T-cell (primary cell): ENCODE measurements around the gene GNG14. TPM values are rescaled to one million over a fixed set of nuclear protein-coding genes. Genes with fewer than 3 reads are reported as not detected.
A peak's percentile ranks its signal among the peaks of the same experiment; 100 is the strongest.

Experiments used
- ATAC-seq, 4 experiments: fragments of 200-7000 bp in 3 of 4; fragments of 150-1000 bp in 1 of 4; cut with Tn5 transposase; replicated peaks in 1 of 4; 1 replicate in 3 of 4; 2 replicates in 1 of 4; pipeline ENCODE4 v1.10.0; 2021; ENCODE audit warnings: moderate library complexity in 3 of 4, mild to moderate bottlenecking in 2 of 4, moderate number of reproducible peaks in 1 of 4
- CTCF ChIA-PET, 2 donors: fragments of 300-600 bp; sonication (Branson Sonifier 250); formaldehyde crosslinking; loops; one replicate each; lab custom pipeline; 2022; ENCODE audit warnings: antibody characterized with exemption in 2 of 2; lab: Charles Lee
- POLR2A ChIA-PET, 2 donors: fragments of 300-600 bp; sonication (Branson Sonifier 250); formaldehyde crosslinking; loops; one replicate each; lab custom pipeline; 2022; ENCODE audit warnings: antibody characterized with exemption in 2 of 2; lab: Charles Lee
- DNase-seq, 35 experiments: peaks; one replicate each; pipeline versions ENCODE4 v3.0.0 to v3.0.0-alpha.2; 2013 to 2023
- H3K27ac ChIP-seq: one replicate; pipeline ENCODE4 v1.5.1; 2013; ENCODE audit warnings: low read length
- H3K27me3 ChIP-seq, 2 experiments: replicated peaks in 1 of 2; 1 replicate in 1 of 2; 2 replicates in 1 of 2; pipeline versions ENCODE4 v1.6.1 to v1.7.0; 2013; ENCODE audit warnings: low read length in 1 of 2, mixed read lengths in 1 of 2; ENCODE audit not compliant: control insufficient read depth in 2 of 2, insufficient read depth in 2 of 2; ENCODE audit errors: extremely low read depth in 1 of 2
- H3K36me3 ChIP-seq, 2 donors: 1 replicate in 1 of 2; 2 replicates in 1 of 2; pipeline versions ENCODE4 v1.6.1 to v1.7.0; 2013; ENCODE audit warnings: low read length in 1 of 2; ENCODE audit not compliant: control insufficient read depth in 2 of 2, insufficient read depth in 1 of 2; ENCODE audit errors: extremely low read depth in 1 of 2
- H3K4me1 ChIP-seq, 2 experiments: 1 replicate in 1 of 2; 2 replicates in 1 of 2; pipeline versions ENCODE4 v1.6.1 to v1.7.0; 2013; ENCODE audit warnings: low read length in 2 of 2, mixed read lengths in 1 of 2; ENCODE audit not compliant: insufficient read depth in 2 of 2, control insufficient read depth in 1 of 2; ENCODE audit errors: extremely low read depth in 1 of 2
- H3K4me3 ChIP-seq, 2 donors: 1 replicate in 1 of 2; 2 replicates in 1 of 2; pipeline versions ENCODE4 v1.5.1 to v1.7.0; 2013; ENCODE audit warnings: mild to moderate bottlenecking in 2 of 2, low read length in 1 of 2, moderate library complexity in 1 of 2; ENCODE audit not compliant: control insufficient read depth in 1 of 2; ENCODE audit errors: extremely low read depth in 1 of 2
- H3K9me3 ChIP-seq: 2 replicates; pipeline ENCODE4 v1.7.0; 2013
- H3K27ac Mint-ChIP-seq, 2 donors: one replicate each; pipeline ENCODE4 v1.8.0; 2020 to 2021; ENCODE audit warnings: mild to moderate bottlenecking in 2 of 2, mixed read lengths in 2 of 2
- H3K27me3 Mint-ChIP-seq, 2 donors: one replicate each; pipeline ENCODE4 v1.8.0; 2021 to 2022; ENCODE audit warnings: mixed read lengths in 2 of 2
- H3K36me3 Mint-ChIP-seq: one replicate; pipeline ENCODE4 v1.8.0; 2021; ENCODE audit warnings: mixed read lengths
- H3K4me1 Mint-ChIP-seq, 3 donors: one replicate each; pipeline ENCODE4 v1.8.0; 2020 to 2022; ENCODE audit warnings: mixed read lengths in 3 of 3, mild to moderate bottlenecking in 1 of 3
- H3K4me3 Mint-ChIP-seq, 3 donors: one replicate each; pipeline ENCODE4 v1.8.0; 2020 to 2022; ENCODE audit warnings: mild to moderate bottlenecking in 3 of 3, mixed read lengths in 3 of 3, moderate library complexity in 3 of 3
- H3K9me3 Mint-ChIP-seq, 3 donors: one replicate each; pipeline ENCODE4 v1.8.0; 2020 to 2022; ENCODE audit warnings: mixed read lengths in 3 of 3
- WGBS: methylation state at CpG from one replicate; pipeline ENCODE4 v1.1.5; 2013; ENCODE audit warnings: missing lambda C conversion rate; ENCODE audit not compliant: insufficient coverage; 5-methylcytosine and 5-hydroxymethylcytosine counted together
- total RNA-seq, 35 experiments: library from RNA in 6 of 35; stranded (reverse) in 6 of 35; fragments of 120-200 nt in 1 of 35; gene quantifications; one replicate each; pipeline versions ENCODE4 v1.2.1 to v1.2.4 and lab custom pipeline; 2013 to 2026

Gene GNG14
- total RNA-seq, 5 donors from 2014 or later (not counting 1 experiment from before 2014, with no cell fraction given), result not detected

DNA sequence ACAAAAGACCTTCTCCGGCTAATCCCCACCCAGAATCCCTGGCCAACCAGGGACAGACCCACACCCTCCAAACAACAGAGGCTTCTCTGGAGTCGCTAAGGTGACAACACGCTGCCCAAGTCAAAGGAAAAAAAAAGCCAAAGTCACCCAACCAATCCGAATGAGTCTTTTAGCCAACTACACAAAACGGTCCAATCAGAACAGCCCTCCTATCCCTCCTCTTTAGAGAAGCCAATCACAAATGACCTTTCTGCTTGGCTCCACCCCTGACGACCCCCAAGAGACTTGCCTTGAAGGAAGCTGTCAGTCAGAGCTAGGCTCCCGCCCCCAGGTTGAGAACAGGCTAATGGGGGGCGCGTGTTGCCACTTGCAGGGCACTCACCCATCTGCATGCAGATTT, 15.2 kb downstream of the GNG14 start:
- 93% methylated on average over 8 of the region's 9 CpGs for whole genome bisulfite sequencing
- no peak overlapping the region for H3K4me3 ChIP-seq
- H3K9me3 ChIP-seq, result no peaks in the 10 kb centered on the region
- DNase-seq (peak in 1 of 35 experiments; percentile 29), ATAC-seq (peak in 1 of 4 experiments; percentile 50)
- no peak overlapping the region for H3K4me3 Mint-ChIP-seq
- H3K4me1 Mint-ChIP-seq, result peaks cover 0 to 2% (median 2%) of the 10 kb centered on the region in 3 donors
- CTCF ChIA-PET, result no interaction called here
- peaks cover 34% of the 10 kb centered on the region for H3K36me3 Mint-ChIP-seq
- no peaks in the 10 kb centered on the region for H3K4me1 ChIP-seq
- no peaks in the 10 kb centered on the region for H3K27me3 Mint-ChIP-seq
- H3K27me3 ChIP-seq, result no peaks in the 10 kb centered on the region
- H3K36me3 ChIP-seq, result peaks cover 37 to 59% of the 10 kb centered on the region in 2 donors
- H3K27ac Mint-ChIP-seq, result no peak overlapping the region
- no peaks in the 10 kb centered on the region for H3K9me3 Mint-ChIP-seq
- H3K27ac ChIP-seq, result no peak overlapping the region
- POLR2A ChIA-PET, result interaction anchor here in 1 of 2 donors (0.6 kb wide), 1 partner anchor 74 kb away, joined by 6 read pairs; no protein-coding TSS in a partner anchor

DNA sequence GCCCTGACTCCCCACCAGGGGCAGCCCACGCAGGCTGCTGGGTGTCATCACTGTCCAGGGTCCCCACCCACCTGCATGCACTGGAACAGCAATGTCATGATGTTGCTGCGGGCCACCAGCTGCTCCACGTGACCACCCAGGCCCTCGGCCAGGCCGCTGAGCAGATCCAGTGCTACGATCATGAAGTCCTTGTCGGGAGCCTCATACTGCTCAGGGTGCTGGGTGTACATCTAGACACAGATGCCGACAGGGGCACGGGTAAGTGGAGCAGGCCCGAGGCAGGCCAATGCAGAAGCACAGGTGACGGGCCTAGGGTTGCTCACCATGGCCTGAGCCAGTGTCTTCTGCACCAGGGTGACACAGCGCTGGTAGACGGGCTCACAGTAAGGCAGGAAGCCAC, 17.4 kb downstream of the GNG14 start:
- ChIA-PET POLR2A (no interaction called here), CTCF (no interaction called here)
- ATAC-seq, result no peak
- Mint-ChIP-seq H3K27ac (no peak overlapping the region), H3K27me3 (no peaks in the 10 kb centered on the region), H3K36me3 (peaks cover 35% of the 10 kb centered on the region), H3K9me3 (no peaks in the 10 kb centered on the region), H3K4me1 (no peaks in the 10 kb centered on the region), H3K4me3 (no peak overlapping the region)
- DNase-seq, result no peak
- 95% methylated on average over 13 of the region's 13 CpGs for WGBS
- no peak overlapping the region for H3K4me3 ChIP-seq
- H3K27ac ChIP-seq, result no peak overlapping the region
- H3K36me3 ChIP-seq, result peaks cover 41 to 70% of the 10 kb centered on the region in 2 donors
- no peaks in the 10 kb centered on the region for H3K4me1 ChIP-seq
- no peaks in the 10 kb centered on the region for H3K9me3 ChIP-seq
- H3K27me3 ChIP-seq, result no peaks in the 10 kb centered on the region

DNA sequence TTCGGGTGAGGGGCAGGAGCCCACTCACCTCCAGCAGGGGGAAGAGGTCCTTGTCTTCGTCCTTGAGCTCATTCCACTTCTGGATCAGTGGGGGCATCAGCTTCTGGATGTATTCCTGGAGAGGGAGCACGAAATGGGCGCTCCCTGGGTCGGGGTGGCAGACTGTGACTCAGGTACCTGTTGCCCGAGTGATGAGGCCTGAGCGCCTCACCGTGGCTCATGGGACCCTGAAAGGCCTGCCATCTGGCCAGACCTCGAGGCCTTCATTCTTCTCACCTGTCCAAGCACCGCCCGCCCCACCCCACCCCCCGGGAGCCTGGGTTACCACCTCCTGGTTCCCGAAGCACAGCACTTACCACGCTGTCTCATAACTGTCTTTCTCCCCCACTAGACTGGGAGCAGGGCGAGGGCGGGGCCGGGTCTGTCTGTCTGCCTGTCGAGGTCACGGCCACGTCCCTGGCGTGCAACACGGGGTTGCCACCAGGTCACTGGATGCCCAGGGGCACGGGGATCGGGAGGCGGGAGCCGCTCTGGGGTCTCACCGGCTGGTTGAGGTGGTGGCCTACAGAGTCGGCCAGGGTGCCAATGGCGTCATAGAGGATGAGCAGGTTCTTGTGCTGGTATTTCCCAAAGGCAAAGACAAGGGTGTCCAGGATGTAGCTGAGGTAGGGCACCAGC, 18.0 kb downstream of the GNG14 start:
- Histone ChIP-seq H3K9me3 (no peaks in the 10 kb centered on the region), H3K27ac (no peak overlapping the region), H3K4me3 (no peak overlapping the region), H3K4me1 (no peaks in the 10 kb centered on the region), H3K36me3 (peaks cover 39 to 76% of the 10 kb centered on the region in 2 donors), H3K27me3 (no peaks in the 10 kb centered on the region)
- DNase-seq (no peak), ATAC-seq (no peak)
- Mint-ChIP-seq H3K27ac (no peak overlapping the region), H3K27me3 (no peaks in the 10 kb centered on the region), H3K4me1 (no peaks in the 10 kb centered on the region), H3K36me3 (peaks cover 37% of the 10 kb centered on the region), H3K4me3 (no peak overlapping the region), H3K9me3 (no peaks in the 10 kb centered on the region)
- ChIA-PET CTCF (no interaction called here), POLR2A (no interaction called here)
- 97% methylated on average over 27 of the region's 29 CpGs for WGBS

DNA sequence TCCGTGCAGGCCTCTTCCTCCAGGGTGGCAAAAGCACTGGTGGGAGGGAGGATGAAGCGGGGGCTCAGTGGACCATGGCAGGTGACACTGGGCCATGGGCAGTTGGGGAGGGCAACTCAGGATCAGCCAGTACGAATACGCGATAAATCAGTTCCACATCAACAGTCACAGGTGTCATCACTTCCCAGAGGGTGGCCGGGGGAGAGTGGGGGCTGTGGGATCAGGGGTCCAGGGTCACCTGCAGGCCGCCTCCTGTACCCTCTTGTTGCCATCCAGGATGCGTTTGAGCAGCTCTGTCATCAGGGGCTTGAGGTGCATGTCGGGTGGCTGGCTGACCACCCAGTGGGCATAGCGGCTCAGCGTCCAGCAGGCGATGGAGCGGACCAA, 18.5 kb downstream of the GNG14 start:
- Mint-ChIP-seq H3K36me3 (peaks cover 32% of the 10 kb centered on the region), H3K9me3 (no peaks in the 10 kb centered on the region), H3K27me3 (no peaks in the 10 kb centered on the region), H3K27ac (no peak overlapping the region), H3K4me1 (no peaks in the 10 kb centered on the region), H3K4me3 (no peak overlapping the region)
- 94% methylated on average over 8 of the region's 13 CpGs for WGBS
- no peaks in the 10 kb centered on the region for H3K4me1 ChIP-seq
- no peaks in the 10 kb centered on the region for H3K9me3 ChIP-seq
- peaks cover 36 to 75% of the 10 kb centered on the region in 2 donors for H3K36me3 ChIP-seq
- H3K4me3 ChIP-seq, result no peak overlapping the region
- no peaks in the 10 kb centered on the region for H3K27me3 ChIP-seq
- no peak overlapping the region for H3K27ac ChIP-seq
- DNase-seq, result no peak
- POLR2A ChIA-PET, result no interaction called here
- ATAC-seq, result no peak
- CTCF ChIA-PET, result no interaction called here

DNA sequence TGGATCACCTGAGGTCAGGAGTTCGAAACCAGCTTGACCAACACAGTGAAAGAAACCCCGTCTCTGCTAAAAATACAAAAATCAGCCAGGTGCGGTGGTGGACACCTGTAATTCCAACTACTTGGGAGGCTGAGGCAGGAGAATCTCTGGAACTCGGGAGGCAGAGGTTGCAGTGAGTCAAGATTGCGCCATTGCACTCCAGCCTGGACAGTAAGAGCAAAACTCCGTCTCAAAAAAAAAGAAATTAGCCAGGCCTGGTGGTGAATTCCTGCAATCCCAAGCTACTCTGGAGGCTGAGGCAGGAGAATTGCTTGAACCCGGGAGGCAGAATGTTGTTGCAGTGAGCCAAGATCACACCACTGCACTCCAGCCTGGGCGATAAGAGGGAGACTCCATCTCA, 20.8 kb downstream of the GNG14 start:
- POLR2A ChIA-PET, result no interaction called here
- Histone ChIP-seq H3K27me3 (no peaks in the 10 kb centered on the region), H3K9me3 (no peaks in the 10 kb centered on the region), H3K36me3 (peaks cover 24 to 73% of the 10 kb centered on the region in 2 donors), H3K4me3 (no peak overlapping the region), H3K27ac (no peak overlapping the region), H3K4me1 (no peaks in the 10 kb centered on the region)
- no peaks in the 10 kb centered on the region for H3K4me1 Mint-ChIP-seq
- no peaks in the 10 kb centered on the region for H3K27me3 Mint-ChIP-seq
- peaks cover 26% of the 10 kb centered on the region for H3K36me3 Mint-ChIP-seq
- 96% methylated on average over 4 of the region's 8 CpGs for WGBS
- no peak for DNase-seq
- ATAC-seq, result no peak
- H3K9me3 Mint-ChIP-seq, result no peaks in the 10 kb centered on the region
- H3K4me3 Mint-ChIP-seq, result no peak overlapping the region
- CTCF ChIA-PET, result interaction anchor here in 1 of 2 donors (0.7 kb wide), 2 partner anchors 18 to 57 kb away, joined by 3 to 4 read pairs; no protein-coding TSS in a partner anchor
- no peak overlapping the region for H3K27ac Mint-ChIP-seq

DNA sequence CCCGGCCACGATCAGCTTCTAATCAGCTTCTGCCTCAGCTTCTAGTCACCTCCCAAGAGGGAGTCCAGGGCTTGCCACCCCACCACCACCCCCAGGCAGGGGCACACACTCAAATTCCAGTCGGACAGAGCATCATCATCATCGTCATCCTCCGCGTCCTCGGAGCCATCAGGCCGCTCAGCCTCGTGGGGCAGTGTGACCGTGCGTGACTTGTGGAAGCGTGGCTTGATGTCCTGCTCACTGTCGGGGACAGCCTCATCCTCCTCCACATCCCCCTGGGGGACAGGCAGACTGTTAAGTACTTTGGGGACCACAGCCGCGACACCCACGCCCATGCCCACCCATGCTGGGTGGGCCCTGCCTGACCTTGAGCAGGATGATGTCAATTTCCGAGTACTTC, 23.4 kb downstream of the GNG14 start:
- H3K4me1 ChIP-seq, result no peaks in the 10 kb centered on the region
- 97% methylated on average over 11 of the region's 17 CpGs for WGBS
- H3K27me3 Mint-ChIP-seq, result no peaks in the 10 kb centered on the region
- no peaks in the 10 kb centered on the region for H3K9me3 Mint-ChIP-seq
- H3K4me1 Mint-ChIP-seq, result no peaks in the 10 kb centered on the region
- H3K27ac Mint-ChIP-seq, result no peak overlapping the region
- DNase-seq (no peak), ATAC-seq (no peak)
- H3K27me3 ChIP-seq, result no peaks in the 10 kb centered on the region
- no peak overlapping the region for H3K4me3 ChIP-seq
- H3K9me3 ChIP-seq, result no peaks in the 10 kb centered on the region
- ChIA-PET CTCF (no interaction called here), POLR2A (no interaction called here)
- peaks cover 19% of the 10 kb centered on the region for H3K36me3 Mint-ChIP-seq
- H3K4me3 Mint-ChIP-seq, result no peak overlapping the region
- peaks cover 19 to 72% of the 10 kb centered on the region in 2 donors for H3K36me3 ChIP-seq
- H3K27ac ChIP-seq, result no peak overlapping the region
